Thyroid gland (tissue), 4 donors: ENCODE data around the gene VWA3B.

Source experiments
- CTCF ChIP-seq, 6 experiments: fragments of 200-600 bp in 3 of 6; fragments of 450-650 bp in 3 of 6; sonication (generic) in 3 of 6; IDR thresholded peaks; one replicate each; pipeline ENCODE4 v1.5.1; 2016 to 2019; ENCODE audit warnings: antibody characterized with exemption in 6 of 6, mild to moderate bottlenecking in 2 of 6, inconsistent platforms in 1 of 6, moderate library complexity in 1 of 6
- POLR2A ChIP-seq, 2 donors: fragments of 450-650 bp; IDR thresholded peaks; one replicate each; pipeline ENCODE4 v1.6.1; 2017; ENCODE audit warnings: antibody characterized with exemption in 2 of 2, mild to moderate bottlenecking in 2 of 2, moderate library complexity in 1 of 2

GRCh38 chr2:98311771-98312545 lies 225.0 kb downstream of the VWA3B start:
- no peak for TF ChIP-seq POLR2A (IDR thresholded peaks at IDR 0.05)
- TF ChIP-seq CTCF (IDR thresholded peaks at IDR 0.05) = no peak
